Suprapubic skin (tissue), 4 donors: ENCODE results near the gene TMEM222. TPM values are rescaled to one million over a fixed set of nuclear protein-coding genes. Genes with fewer than 3 reads are reported as not detected.

ENCODE experiments used
- DNase-seq, 2 donors: peaks; one replicate each; pipeline ENCODE4 v3.0.0-alpha.2; 2019; ENCODE audit warnings: low spot score in 2 of 2
- H3K27ac ChIP-seq: fragments of 200-600 bp; sonication (generic); one replicate; pipeline ENCODE4 v1.5.1; 2019
- H3K27me3 ChIP-seq: fragments of 200-600 bp; sonication (generic); one replicate; pipeline ENCODE4 v1.5.1; 2019
- H3K36me3 ChIP-seq: fragments of 200-600 bp; sonication (generic); one replicate; pipeline ENCODE4 v1.5.1; 2019
- H3K4me1 ChIP-seq: fragments of 200-600 bp; sonication (generic); one replicate; pipeline ENCODE4 v1.5.1; 2019
- H3K4me3 ChIP-seq: fragments of 200-600 bp; sonication (generic); one replicate; pipeline ENCODE4 v1.5.1; 2019; ENCODE audit warnings: mild to moderate bottlenecking
- H3K9me3 ChIP-seq: fragments of 200-600 bp; sonication (generic); one replicate; pipeline ENCODE4 v1.5.1; 2019
- EP300 ChIP-seq: sonication (generic); formaldehyde crosslinking; IDR thresholded peaks from one replicate; pipeline ENCODE4 v1.6.1; 2017; ENCODE audit warnings: antibody characterized with exemption
- POLR2A ChIP-seq, 2 donors: fragments of 450-650 bp; IDR thresholded peaks; one replicate each; pipeline ENCODE4 v1.6.1; 2017; ENCODE audit warnings: antibody characterized with exemption in 2 of 2, mild to moderate bottlenecking in 2 of 2, moderate library complexity in 2 of 2
- POLR2AphosphoS5 ChIP-seq, 3 donors: sonication (generic); formaldehyde crosslinking; IDR thresholded peaks; one replicate each; pipeline ENCODE4 v1.6.1; 2017; ENCODE audit warnings: antibody characterized with exemption in 3 of 3
- WGBS: methylation state at CpG from one replicate; pipeline ENCODE4 v1.1.5; 2018; 5-methylcytosine and 5-hydroxymethylcytosine counted together
- total RNA-seq, 4 donors: library from RNA; depleted of rRNA; stranded (reverse); fragments of >200 nt; gene quantifications; one replicate each; pipeline ENCODE4 v1.1.0, GENCODE V29; 2016
- TF ChIP-seq, protein P1 (sequence below), 2 donors: fragments of 200-600 bp in 1 of 2; fragments of 450-650 bp in 1 of 2; sonication (generic) in 1 of 2; IDR thresholded peaks; one replicate each; pipeline ENCODE4 v1.5.1; 2016 to 2019; ENCODE audit warnings: antibody characterized with exemption in 2 of 2, mild to moderate bottlenecking in 1 of 2, moderate library complexity in 1 of 2

Gene TMEM222
- total RNA-seq, 4 donors from 2014 or later: 19.7 to 31.8 (median 21.2) TPM

DNA sequence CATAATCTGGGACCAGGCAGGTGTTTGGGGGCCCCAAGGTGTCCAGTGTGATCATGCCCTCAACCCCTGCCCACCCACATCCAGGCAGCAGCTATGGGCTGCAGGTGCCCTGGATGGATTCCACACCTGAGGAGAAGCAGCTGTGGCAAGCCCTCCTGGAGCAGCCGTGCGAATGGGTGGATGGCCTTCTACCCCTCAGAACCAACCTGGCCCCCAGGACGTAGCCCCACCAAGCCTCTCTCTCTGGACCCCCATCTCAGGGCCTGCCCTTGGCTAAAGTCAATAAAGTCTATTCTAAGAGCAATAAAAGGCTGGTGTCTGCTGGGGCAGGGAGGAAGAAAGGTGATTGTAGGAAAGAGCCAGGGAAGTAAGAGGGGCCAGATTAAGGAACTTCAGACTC, 31.7 kb downstream of the TMEM222 start:
- Histone ChIP-seq H3K4me3 (no peak overlapping the region), H3K4me1 (peaks cover 48% of the 10 kb centered on the region), H3K36me3 (peaks cover 55% of the 10 kb centered on the region), H3K9me3 (no peaks in the 10 kb centered on the region), H3K27ac (no peak overlapping the region), H3K27me3 (no peaks in the 10 kb centered on the region)
- no peak for DNase-seq
- 100% methylated on average over 3 of the region's 3 CpGs for WGBS
- TF ChIP-seq POLR2A (IDR thresholded peaks at IDR 0.05): no peak
- TF ChIP-seq POLR2AphosphoS5 (IDR thresholded peaks at IDR 0.05): no peak
- no peak for TF ChIP-seq EP300
- TF ChIP-seq, protein P1, sequence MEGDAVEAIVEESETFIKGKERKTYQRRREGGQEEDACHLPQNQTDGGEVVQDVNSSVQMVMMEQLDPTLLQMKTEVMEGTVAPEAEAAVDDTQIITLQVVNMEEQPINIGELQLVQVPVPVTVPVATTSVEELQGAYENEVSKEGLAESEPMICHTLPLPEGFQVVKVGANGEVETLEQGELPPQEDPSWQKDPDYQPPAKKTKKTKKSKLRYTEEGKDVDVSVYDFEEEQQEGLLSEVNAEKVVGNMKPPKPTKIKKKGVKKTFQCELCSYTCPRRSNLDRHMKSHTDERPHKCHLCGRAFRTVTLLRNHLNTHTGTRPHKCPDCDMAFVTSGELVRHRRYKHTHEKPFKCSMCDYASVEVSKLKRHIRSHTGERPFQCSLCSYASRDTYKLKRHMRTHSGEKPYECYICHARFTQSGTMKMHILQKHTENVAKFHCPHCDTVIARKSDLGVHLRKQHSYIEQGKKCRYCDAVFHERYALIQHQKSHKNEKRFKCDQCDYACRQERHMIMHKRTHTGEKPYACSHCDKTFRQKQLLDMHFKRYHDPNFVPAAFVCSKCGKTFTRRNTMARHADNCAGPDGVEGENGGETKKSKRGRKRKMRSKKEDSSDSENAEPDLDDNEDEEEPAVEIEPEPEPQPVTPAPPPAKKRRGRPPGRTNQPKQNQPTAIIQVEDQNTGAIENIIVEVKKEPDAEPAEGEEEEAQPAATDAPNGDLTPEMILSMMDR (IDR thresholded peaks at IDR 0.05): no peak

DNA sequence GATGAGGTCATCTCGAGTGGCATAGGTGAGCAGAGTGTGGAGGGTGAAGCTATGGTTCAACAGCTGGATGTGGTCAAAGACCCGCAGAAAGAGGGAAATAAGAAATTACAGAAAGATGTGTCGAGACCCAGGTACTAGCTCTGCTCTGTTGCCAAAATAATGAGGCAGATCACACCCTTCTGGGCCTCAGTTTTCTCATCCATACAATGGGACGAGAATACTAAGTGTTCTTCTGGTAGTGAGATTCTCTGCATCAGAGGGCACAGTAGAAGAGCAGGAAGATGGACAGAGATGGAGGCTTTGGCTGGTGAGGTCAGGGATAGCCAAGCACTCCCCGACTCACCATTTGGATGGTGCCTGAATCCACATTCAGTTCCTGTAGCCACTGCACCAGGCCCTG, 33.7 kb downstream of the TMEM222 start:
- H3K27ac ChIP-seq: no peak overlapping the region
- TF ChIP-seq POLR2A (IDR thresholded peaks at IDR 0.05) (no peak), EP300 (no peak), POLR2AphosphoS5 (IDR thresholded peaks at IDR 0.05) (no peak)
- TF ChIP-seq, protein P1 (IDR thresholded peaks at IDR 0.05): no peak
- no peak for DNase-seq
- peaks cover 36% of the 10 kb centered on the region for H3K4me1 ChIP-seq
- no peaks in the 10 kb centered on the region for H3K27me3 ChIP-seq
- no peak overlapping the region for H3K4me3 ChIP-seq
- H3K9me3 ChIP-seq: no peaks in the 10 kb centered on the region
- peaks cover 74% of the 10 kb centered on the region for H3K36me3 ChIP-seq
- 94% methylated on average over 5 of the region's 5 CpGs for WGBS

DNA sequence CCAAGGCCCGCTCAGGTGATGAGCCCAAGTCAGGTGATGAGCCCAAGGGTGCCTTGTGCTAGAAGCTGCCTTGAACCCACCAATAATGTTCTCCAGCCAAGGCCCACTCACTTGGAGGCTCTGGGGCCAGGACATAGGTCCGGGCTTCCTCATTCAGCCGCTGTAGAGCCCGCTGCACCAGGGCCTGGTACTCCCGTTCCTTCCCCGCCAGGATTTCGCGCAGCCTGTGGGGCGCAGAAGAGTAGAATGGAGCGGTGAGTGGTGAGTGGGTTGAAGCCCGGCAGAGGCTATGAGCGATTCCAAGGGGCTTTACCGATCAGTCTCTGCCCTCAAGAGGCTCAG, 34.3 kb downstream of the TMEM222 start:
- Histone ChIP-seq H3K4me3 (no peak overlapping the region), H3K4me1 (peaks cover 35% of the 10 kb centered on the region), H3K9me3 (no peaks in the 10 kb centered on the region), H3K36me3 (peaks cover 80% of the 10 kb centered on the region), H3K27ac (no peak overlapping the region), H3K27me3 (no peaks in the 10 kb centered on the region)
- no peak for TF ChIP-seq POLR2AphosphoS5 (IDR thresholded peaks at IDR 0.05)
- TF ChIP-seq POLR2A (IDR thresholded peaks at IDR 0.05): no peak
- TF ChIP-seq, protein P1 (IDR thresholded peaks at IDR 0.05): no peak
- TF ChIP-seq EP300: no peak
- DNase-seq: no peak
- 88% methylated on average over 8 of the region's 13 CpGs for WGBS

DNA sequence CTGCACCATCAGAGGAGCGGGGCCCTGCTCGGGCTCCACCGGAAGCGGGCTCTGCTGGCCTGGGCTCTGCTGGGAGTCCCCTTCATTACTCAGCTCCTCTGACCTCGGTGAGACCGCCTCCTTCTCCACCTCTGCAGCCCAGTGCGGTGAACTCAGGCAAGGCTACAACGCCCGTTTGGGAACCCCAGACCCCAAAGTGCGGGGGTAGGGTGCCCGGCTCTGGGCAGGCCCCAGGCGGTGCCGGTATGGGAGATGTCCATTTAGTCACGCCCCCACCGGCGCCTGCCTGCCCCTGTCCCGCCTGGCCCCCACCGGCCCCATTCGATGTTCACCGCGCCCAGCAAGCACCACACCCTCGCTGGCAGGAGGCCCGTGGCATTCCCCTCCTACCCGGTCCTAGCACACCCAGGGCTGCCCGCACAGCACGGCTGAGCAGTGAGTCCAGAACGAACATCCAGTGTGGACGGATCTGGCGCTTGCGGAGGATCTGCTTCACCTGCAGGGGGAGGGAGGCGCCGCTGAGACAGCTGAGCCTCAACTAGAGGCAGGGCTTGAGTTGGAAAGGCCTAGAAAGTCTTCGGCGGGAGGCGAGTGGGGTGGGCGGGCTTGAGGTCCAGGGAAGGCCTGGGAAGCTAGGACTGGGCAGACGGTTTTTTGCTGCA, 34.8 kb downstream of the TMEM222 start:
- no peak for DNase-seq
- Histone ChIP-seq H3K9me3 (no peaks in the 10 kb centered on the region), H3K4me1 (peaks cover 32% of the 10 kb centered on the region), H3K27ac (peak overlapping the region; percentile 50), H3K27me3 (no peaks in the 10 kb centered on the region), H3K36me3 (peaks cover 85% of the 10 kb centered on the region), H3K4me3 (peak overlapping the region; percentile 25)
- 89% methylated on average over 9 of the region's 37 CpGs for WGBS
- TF ChIP-seq POLR2A (IDR thresholded peaks at IDR 0.05) (no peak), POLR2AphosphoS5 (IDR thresholded peaks at IDR 0.05) (no peak), EP300 (no peak)
- TF ChIP-seq, protein P1 (IDR thresholded peaks at IDR 0.05): no peak

DNA sequence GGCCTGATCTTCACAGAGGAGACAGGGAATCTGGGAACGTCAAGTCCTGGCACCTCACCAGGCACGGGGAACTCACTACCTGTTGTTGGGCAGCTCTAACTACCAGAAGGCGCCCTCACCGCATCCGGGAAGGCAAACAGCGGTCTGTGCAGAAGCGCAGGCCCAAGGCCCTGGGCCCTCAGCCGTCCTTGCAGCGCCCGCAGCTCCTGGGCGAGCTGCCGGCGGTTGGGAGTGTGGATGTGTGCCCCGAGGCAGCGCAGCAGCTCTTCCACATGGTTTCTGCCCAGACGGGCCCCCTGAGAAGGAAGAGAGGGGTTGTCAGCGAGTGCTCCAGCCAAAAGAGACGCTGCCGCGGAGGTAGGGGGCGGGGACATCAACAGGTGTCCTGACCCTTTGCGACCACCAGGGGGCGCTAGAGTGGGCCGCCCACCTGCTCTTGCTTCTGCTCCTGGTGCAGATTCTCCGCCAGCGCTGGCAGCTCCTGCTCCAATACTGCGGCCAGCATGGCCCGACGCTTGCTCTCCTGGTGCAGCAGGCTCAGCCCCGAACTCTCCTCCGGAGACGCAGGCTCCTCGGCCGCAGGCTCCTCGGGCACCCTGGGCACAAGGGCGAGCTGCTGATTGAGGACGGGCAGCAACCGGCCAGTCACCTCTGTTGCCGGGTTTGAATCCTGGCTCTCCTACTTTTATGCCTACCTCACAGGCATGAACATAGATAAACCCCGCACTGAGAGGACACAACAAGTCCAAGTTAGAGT, 35.5 kb downstream of the TMEM222 start:
- H3K27ac ChIP-seq: peak overlapping the region; percentile 50
- peaks cover 92% of the 10 kb centered on the region for H3K36me3 ChIP-seq
- 39% methylated on average over 22 of the region's 40 CpGs for WGBS
- peaks cover 32% of the 10 kb centered on the region for H3K4me1 ChIP-seq
- no peak for DNase-seq
- H3K9me3 ChIP-seq: no peaks in the 10 kb centered on the region
- no peaks in the 10 kb centered on the region for H3K27me3 ChIP-seq
- TF ChIP-seq EP300: no peak
- TF ChIP-seq, protein P1 (IDR thresholded peaks at IDR 0.05): peak; percentile 92 to 97
- H3K4me3 ChIP-seq: peak overlapping the region; percentile 25
